T-helper 1 cell treated with Interleukin-12 subunit alpha and Interleukin-12 subunit beta and Interleukin-4 antibody, amounts not matched to agents 30 μg/mL and 1 μg/mL, for 36 hours (primary cell): ENCODE data around the gene MROH2A.
"Not testable (repeated sequence)": the region's sequence is repeated elsewhere in the genome, so short reads cannot be mapped to it uniquely, and the experiment has no call there.

Experiments
- H3K27ac Mint-ChIP-seq: one replicate; pipeline ENCODE4 v1.8.0; 2021; ENCODE audit warnings: mild to moderate bottlenecking, mixed read lengths
- H3K27me3 Mint-ChIP-seq: one replicate; pipeline ENCODE4 v1.8.0; 2021; ENCODE audit warnings: low read depth, mixed read lengths
- H3K36me3 Mint-ChIP-seq: one replicate; pipeline ENCODE4 v1.8.0; 2021; ENCODE audit warnings: low read depth, mixed read lengths
- H3K4me1 Mint-ChIP-seq: one replicate; pipeline ENCODE4 v1.8.0; 2021; ENCODE audit warnings: low read depth, mixed read lengths
- H3K4me3 Mint-ChIP-seq: one replicate; pipeline ENCODE4 v1.8.0; 2021; ENCODE audit warnings: mild to moderate bottlenecking, moderate library complexity, mixed read lengths
- H3K9me3 Mint-ChIP-seq: one replicate; pipeline ENCODE4 v1.8.0; 2021; ENCODE audit warnings: mixed read lengths

Gene MROH2A, protein sequence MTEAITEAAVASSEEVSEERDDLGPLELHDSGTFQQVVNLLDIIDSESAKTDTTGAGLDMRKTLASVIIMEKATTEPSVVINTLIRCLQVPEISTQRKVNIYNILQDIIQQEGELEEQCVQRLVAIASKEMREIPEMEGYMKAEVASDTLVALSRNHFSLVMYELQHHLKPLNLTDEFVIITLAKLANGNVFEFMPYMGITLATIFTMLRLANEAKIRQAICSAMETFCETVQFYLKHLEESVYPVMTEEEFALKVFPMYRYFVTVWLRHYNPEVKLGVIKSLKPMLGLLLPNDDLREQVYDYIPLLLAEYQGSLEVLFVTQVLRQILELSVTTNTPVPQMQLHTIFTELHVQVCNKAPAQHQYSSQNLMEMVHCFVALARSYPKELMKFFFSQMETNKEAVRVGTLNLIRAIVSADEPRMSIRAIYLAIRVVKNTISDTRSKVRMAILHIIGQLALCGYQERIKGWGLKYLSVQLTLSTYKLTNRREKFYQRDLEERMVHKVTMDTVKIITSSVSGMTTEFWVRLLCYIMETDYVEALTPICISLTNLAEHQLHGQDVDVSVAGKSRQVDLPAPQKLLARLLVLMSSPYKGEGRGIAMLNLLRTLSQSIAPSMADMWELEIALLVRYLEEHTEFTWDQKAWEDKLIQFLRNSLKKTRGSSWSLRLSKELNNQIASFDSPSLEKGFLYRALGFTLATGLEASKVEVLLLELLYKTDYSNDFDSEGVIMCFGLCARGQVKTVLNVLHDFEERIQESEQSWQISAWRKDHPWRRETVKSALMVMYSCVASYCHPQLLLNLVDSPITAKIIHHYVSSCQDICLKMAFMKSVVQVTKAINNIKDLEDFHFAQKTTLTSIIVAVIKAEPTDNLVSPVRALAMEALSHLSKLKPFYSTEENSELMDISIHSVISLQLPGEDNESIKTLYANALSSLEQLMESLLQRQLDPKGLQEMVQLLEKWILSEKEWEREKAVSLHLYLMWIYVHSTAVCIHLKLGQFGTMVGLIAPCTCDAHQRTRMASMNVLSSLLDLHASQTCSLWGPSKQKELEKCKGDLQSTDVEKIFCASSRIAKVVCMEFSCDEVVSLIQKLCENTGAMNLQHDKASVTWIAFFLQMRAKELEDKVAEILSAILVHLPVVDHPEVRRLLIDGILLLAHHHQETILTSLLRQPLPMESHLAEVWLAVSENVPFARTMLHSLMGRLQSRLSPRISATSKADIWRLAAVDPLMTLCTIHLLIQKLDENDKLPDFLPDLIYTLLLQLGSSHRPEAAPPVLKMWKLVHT (N-terminal part only)

DNA sequence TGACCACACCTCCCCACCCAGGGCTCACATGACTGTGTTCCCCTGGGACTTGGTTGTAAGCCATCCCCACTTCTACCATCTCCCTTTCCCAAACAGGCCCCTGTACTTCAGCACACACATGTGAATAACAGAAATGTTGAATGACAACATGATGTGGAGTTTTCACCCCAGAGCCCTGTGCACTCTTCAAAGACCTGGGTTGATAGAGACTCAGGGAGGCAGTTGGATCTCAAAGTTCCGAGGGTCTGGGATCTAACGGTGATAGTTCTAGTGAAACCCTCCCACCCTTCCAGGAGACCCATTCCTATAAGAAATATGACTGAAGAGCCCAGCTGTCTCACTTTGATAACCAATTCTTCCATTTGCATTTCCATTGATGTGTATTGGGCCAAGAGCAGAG is at the start of gene MROH2A:
TSS of gene MROH2A (plus strand) at position 301 of the 400 bp plus-strand sequence. CDS start 1,029 bp downstream, outside the sequence.
- Mint-ChIP-seq H3K4me3 (no peak within 1 kb of the TSS), H3K4me1 (no peaks in the 10 kb centered on the region), H3K27me3 (peaks cover 16% of the 10 kb centered on the region), H3K36me3 (no peaks in the 10 kb centered on the region), H3K9me3 (peaks cover 16% of the 10 kb centered on the region), H3K27ac (no peak within 1 kb of the TSS)

DNA sequence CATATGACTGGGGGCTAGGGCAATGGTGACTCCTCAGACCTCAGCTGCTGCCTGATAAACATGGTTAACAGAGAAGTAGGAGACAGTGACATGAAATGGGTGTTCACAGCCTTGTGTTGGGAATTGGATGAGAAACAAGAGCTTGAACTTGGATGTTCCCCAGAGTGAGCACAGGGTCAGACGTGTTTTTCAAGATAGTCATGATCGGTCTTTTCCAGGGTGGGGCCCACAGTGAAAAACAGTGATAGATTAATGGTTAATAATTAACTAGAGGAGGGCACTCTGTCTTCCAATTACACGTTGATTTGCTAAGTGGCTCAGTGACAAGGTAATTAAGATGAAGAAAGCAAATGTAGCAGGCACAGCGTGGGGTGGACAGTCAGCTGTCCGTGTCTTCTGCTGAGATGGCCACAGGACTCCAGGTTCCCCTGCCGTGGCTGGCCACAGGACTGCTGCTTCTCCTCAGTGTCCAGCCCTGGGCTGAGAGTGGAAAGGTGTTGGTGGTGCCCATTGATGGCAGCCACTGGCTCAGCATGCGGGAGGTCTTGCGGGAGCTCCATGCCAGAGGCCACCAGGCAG is 49.3 kb upstream of the MROH2A start, which contains the start of gene UGT1A3:
TSS of gene UGT1A3 (plus strand) at position 320 of the 579 bp plus-strand sequence. CDS start at position 405, 85 bp downstream.
- Mint-ChIP-seq H3K9me3 (no peaks in the 10 kb centered on the region), H3K4me3 (no peak within 1 kb of the TSS), H3K27ac (no peak within 1 kb of the TSS), H3K36me3 (no peaks in the 10 kb centered on the region), H3K27me3 (no peaks in the 10 kb centered on the region), H3K4me1 (no peaks in the 10 kb centered on the region)

DNA sequence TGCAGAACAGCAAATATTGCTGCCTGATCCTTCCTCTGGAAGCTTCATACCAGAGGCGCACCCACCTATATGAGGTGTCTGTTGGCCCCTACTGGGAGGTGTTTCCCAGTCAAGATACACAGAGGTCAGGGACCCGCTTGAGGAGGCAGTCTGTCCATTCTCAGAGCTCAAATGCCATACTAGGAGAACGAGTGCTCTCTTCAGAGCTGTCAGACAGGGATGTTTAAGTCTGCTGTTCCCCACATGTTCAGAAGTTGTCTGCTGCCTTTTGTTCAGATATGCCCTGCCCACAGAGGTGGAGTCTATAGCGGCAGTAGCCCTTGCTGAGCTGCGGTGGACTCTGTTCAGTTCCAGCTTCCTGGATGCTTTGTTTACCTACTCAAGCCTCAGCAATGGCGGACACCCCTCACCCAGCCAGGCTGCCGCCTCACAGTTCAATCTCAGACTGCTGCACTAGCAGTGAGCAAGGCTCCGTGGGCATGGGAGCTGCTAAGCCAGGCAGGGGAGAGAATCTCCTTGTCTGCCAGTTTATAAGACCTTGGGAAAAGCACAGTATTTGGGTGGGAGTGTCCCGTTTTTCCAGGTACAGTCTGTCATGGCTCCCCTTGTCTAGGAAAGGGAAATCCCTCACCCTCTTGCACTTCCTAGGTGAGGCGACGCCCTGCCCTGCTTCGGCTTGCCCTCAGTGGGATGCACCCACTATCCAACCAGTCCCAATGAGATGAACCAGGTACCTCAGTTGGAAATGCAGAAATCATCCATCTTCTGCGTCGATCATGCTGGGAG is 41.1 kb upstream of the MROH2A start:
- not testable (repeated sequence) for H3K4me1 Mint-ChIP-seq, H3K27me3 Mint-ChIP-seq, H3K27ac Mint-ChIP-seq, H3K36me3 Mint-ChIP-seq, H3K4me3 Mint-ChIP-seq, H3K9me3 Mint-ChIP-seq

DNA sequence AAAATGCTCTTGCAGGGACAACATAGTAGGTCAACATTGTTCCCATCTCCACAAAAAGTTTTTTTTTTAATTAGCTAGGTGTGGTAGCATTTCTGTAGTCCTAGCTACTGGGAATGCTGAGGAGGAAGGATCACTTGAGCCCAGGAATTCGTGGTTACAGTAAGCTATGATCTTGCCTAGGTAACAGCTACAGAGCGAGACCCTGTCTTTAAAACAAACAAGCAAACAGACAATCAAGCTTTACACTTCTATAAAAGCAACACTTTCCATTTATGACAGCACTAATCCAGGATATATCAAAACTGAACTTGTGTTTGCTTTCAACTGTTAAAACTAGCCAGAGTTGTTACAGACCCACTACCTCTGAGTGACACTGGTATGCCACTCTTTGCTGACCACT is 37.3 kb upstream of the MROH2A start:
- H3K4me1 Mint-ChIP-seq: no peaks in the 10 kb centered on the region

DNA sequence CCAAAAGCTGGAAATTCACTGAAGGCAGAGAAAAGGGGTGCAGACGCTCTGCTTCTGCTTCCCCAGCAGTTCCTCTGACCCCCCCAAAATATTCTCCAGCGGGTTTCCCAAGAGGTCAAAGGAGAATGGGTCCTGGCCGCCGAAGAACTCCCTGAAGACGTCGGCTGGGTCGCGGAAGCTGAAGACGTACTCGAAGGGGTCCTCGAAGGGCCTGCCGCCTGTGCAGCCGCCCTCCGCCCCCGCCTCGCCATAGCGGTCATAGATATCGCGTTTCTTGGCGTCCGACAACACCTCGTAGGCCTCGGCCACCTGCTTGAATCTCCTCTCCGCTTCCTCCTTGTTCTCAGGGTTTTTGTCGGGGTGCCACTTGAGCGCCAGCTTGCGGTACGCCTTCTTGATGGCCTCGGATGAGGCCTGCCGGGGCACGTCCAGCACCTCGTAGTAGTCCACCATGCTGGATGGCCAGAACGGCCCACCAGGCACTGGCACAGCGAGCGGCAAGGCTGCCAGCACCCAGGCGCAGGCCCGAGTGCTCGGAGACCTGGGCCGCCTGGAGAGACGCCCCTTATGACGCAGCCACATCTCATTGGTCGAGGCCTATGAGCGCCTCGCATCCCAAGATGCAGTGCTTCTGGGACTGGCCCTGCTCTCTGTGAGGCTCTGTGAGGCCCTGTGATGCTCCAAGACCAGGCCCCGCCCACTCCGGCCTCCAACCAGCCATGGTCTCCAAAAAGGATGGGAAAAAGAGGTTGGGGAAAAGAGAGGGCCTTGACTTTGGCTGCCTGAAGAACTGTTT is 34.5 kb upstream of the MROH2A start:
- Mint-ChIP-seq H3K27ac (no peak overlapping the region), H3K4me3 (no peak overlapping the region), H3K4me1 (no peaks in the 10 kb centered on the region), H3K9me3 (no peaks in the 10 kb centered on the region), H3K27me3 (no peaks in the 10 kb centered on the region), H3K36me3 (no peaks in the 10 kb centered on the region)

More for the DNA sequence above, 37.3 kb upstream of the MROH2A start:
- Mint-ChIP-seq H3K9me3 (no peaks in the 10 kb centered on the region), H3K4me3 (no peak overlapping the region), H3K27ac (no peak overlapping the region), H3K36me3 (no peaks in the 10 kb centered on the region), H3K27me3 (no peaks in the 10 kb centered on the region)

DNA sequence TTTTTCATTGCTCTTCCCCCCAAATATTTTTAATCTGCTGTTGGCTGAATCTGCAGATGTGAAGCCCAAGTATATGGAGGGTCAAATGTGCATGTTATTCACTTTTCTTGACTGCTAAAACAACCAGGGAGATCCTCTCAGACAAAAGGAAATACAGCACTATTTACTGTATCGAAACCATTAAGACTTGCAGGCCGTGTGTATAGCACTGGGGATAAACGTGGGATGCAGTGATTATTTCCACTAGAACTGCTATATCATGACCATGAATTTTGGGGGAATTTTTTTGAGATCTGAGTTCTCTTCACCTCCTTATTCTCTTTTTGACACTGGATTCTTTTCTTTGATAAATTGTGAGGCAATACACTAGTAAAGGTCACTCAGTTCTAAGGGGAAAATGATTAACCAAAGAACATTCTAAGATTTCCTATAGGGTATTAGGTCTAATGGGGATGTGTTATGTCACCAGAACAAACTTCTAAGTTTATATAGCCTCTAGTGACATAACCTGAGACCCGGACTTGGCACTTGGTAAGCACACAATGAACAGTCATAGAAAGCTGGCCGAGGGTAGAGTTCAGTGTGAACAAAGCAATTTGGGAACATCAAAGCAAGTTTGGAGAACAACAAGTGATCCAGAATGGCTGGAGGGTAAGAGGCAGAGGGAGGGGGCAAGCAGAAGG is 32.9 kb upstream of the MROH2A start:
- no peaks in the 10 kb centered on the region for H3K27me3 Mint-ChIP-seq
- no peak overlapping the region for H3K27ac Mint-ChIP-seq
- H3K9me3 Mint-ChIP-seq: peaks cover 7% of the 10 kb centered on the region
- no peaks in the 10 kb centered on the region for H3K4me1 Mint-ChIP-seq
- no peak overlapping the region for H3K4me3 Mint-ChIP-seq
- H3K36me3 Mint-ChIP-seq: no peaks in the 10 kb centered on the region

DNA sequence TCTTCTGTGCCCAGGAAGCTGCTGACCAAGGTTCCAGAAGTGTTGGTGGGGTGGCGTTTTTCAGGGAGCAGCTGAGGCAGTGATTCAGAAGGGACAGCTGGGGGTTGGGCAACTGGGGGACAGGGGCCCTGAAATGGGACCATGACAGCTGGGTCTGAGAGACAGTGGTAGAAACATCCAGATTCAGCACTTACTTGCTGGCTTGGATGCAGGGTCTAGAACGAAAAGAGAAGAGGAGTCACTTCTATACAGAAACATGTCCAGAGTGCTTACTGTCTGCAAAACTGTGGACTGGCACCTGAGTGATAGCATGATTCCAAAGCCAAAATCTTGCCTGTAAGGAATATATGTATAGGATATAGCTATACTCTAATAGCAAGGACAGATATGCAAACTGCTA is 32.3 kb upstream of the MROH2A start:
- not testable (repeated sequence) for H3K27me3 Mint-ChIP-seq, H3K27ac Mint-ChIP-seq, H3K4me1 Mint-ChIP-seq, H3K36me3 Mint-ChIP-seq, H3K4me3 Mint-ChIP-seq
- H3K9me3 Mint-ChIP-seq: peaks cover 11% of the 10 kb centered on the region

DNA sequence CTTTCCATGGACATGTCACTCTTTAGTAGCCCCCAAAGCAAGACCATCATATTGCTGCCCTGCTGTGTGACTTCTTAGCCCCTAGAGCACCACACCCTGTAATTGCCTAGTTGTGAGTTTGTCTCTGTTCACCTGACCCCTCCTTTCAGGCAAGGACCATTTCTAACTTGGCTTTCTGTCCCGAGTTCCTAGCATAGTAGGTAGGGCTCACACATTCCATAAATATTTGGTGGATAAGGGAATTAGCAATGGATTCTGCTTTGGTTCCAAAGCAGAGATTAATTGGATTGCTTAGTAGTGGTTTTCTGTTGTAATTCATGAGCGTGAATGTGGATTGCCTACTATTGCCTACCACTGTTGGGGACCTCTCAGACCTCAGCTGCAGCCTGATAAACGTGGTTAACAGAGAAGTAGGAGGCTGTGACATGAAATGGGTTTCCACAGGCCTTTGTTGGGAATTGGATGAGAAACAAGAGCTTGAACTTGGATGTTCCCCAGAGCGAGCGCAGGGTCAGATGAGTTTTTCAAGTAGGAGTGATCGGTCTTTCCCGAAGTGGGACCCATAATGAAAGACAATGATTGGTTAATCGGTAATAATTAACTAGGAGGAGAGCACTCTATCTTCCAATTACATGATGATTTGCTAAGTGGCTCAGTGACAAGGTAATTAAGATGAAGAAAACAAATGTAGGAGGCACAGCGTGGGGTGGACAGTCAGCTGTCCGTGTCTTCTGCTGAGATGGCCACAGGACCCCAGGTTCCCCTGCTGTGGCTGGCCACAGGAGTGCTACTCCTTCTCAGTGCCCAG is 31.5 kb upstream of the MROH2A start:
- Mint-ChIP-seq H3K4me1 (no peaks in the 10 kb centered on the region), H3K27ac (no peak overlapping the region), H3K9me3 (peaks cover 18% of the 10 kb centered on the region), H3K36me3 (no peaks in the 10 kb centered on the region), H3K4me3 (no peak overlapping the region), H3K27me3 (no peaks in the 10 kb centered on the region)

DNA sequence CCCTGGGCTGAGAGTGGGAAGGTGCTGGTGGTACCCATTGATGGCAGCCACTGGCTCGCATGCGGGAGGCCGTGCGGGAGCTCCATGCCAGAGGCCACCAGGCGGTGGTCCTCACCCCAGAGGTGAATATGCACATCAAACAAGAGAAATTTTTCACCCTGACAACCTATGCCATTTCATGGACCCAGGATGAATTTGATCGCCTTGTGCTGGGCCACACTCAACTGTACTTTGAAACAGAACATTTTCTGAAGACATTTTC is 30.9 kb upstream of the MROH2A start:
- H3K27ac Mint-ChIP-seq: no peak overlapping the region
- no peaks in the 10 kb centered on the region for H3K4me1 Mint-ChIP-seq
- no peaks in the 10 kb centered on the region for H3K36me3 Mint-ChIP-seq
- no peaks in the 10 kb centered on the region for H3K27me3 Mint-ChIP-seq
- H3K9me3 Mint-ChIP-seq: peaks cover 19% of the 10 kb centered on the region
- H3K4me3 Mint-ChIP-seq: no peak overlapping the region

DNA sequence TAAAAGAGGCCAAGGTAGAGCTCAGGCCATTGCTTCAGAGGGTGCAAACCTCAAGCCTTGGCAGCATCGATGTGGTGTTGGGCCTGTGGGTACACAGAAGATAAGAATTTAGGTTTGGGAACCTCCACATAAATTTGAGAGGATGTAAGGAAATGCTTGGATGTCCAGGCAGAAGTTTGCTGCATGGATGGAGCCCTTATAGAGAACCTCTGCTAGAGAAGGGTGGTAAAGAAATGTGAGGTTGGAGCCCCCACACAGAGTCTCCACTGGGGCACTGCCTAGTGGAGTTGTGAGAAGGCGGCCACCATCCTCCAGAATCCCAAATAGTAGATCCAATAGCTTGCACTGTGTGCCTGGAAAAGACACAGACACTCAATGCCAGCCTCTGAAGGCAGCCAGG is 27.4 kb upstream of the MROH2A start:
- not testable (repeated sequence) for H3K4me3 Mint-ChIP-seq, H3K4me1 Mint-ChIP-seq, H3K27me3 Mint-ChIP-seq, H3K36me3 Mint-ChIP-seq, H3K27ac Mint-ChIP-seq
- peaks cover 19% of the 10 kb centered on the region for H3K9me3 Mint-ChIP-seq

DNA sequence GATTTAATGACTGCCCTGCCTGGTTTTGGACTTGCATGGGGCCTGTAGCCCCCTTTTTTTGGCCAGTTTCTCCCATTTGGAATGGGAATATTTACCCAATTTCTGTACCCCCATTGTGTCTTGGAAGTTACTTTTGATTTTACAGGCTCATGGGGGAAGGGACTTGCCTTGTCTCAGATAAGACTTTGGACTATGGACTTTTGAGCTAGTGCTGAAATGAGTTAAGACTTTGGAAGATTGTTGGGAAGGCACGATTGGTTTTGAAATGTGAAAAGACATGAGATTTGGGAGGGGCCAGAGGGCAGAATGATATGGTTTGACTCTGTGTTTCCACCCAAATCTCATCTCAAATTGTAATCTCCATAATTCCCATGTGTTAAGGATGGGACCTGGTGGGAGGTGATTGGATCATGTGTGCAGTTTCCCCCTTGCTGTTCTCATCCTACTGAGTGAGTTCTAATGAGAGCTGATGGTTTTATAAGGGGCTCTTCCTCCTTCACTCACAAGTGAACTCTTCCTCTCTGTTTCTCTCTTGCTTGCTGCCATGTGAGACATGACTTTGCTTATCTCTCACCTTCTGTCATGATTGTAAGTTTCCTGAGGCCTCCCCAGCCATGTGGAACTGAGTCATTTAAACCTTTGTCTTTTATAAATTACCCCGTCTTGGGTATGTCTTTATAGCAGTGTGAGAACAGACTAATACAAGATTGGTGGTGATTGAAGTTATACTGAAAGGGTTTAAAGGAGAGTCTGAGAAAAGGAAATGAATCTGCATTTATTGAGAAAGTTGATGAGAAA is 26.7 kb upstream of the MROH2A start:
- H3K27ac Mint-ChIP-seq, H3K4me1 Mint-ChIP-seq, H3K36me3 Mint-ChIP-seq, H3K4me3 Mint-ChIP-seq, H3K27me3 Mint-ChIP-seq: not testable (repeated sequence)
- peaks cover 19% of the 10 kb centered on the region for H3K9me3 Mint-ChIP-seq
